ENCODE results near the gene GABRD.

Gene GABRD

GRCh38 chr1:2039251-2039650 is 20.1 kb downstream of the GABRD start:
- DNase-seq (ENCODE audit: low read depth in 2 of 2), result no peak

- no peak for DNase-seq (ENCODE audit: low read depth in 2 of 2)
Observed at GRCh38 chr1:2041305-2041704, 22.2 kb downstream of the GABRD start.

- no peak for DNase-seq (ENCODE audit: low read depth in 2 of 2)
Observed at GRCh38 chr1:2041887-2042286, 22.7 kb downstream of the GABRD start.

- no peak for DNase-seq (ENCODE audit: low read depth in 2 of 2)
Observed at GRCh38 chr1:2042830-2043773, 24.0 kb downstream of the GABRD start.

GRCh38 chr1:2043886-2044285 is 24.7 kb downstream of the GABRD start:
- DNase-seq (ENCODE audit: low read depth in 2 of 2), result no peak

- peak; percentile 64 to 65 for DNase-seq (ENCODE audit: low read depth in 2 of 2)
Observed at GRCh38 chr1:2044510-2045319, 25.6 kb downstream of the GABRD start.

GRCh38 chr1:2045468-2046173 is 26.5 kb downstream of the GABRD start:
- no peak for DNase-seq (ENCODE audit: low read depth in 2 of 2)

- DNase-seq (ENCODE audit: low read depth in 2 of 2), result no peak
Observed at GRCh38 chr1:2046174-2046917, 27.2 kb downstream of the GABRD start.

- DNase-seq (ENCODE audit: low read depth in 2 of 2), result no peak
Observed at GRCh38 chr1:2046953-2047748, 28.0 kb downstream of the GABRD start.

- DNase-seq (ENCODE audit: low read depth in 2 of 2), result no peak
Observed at GRCh38 chr1:2047749-2048729, 28.9 kb downstream of the GABRD start.

- no peak for DNase-seq (ENCODE audit: low read depth in 2 of 2)
Observed at GRCh38 chr1:2049225-2049717, 30.1 kb downstream of the GABRD start.

GRCh38 chr1:2049718-2050431 is 30.7 kb downstream of the GABRD start, which contains the start of gene PRKCZ:
Gene PRKCZ, plus strand, starts transcription at chr1:2050411. Its CDS starts 220 bp downstream, at chr1:2050631.
- DNase-seq (ENCODE audit: low read depth in 2 of 2), result peak; percentile 89 to 90

GRCh38 chr1:2050461-2050792 is 31.3 kb downstream of the GABRD start:
- no peak for DNase-seq (ENCODE audit: low read depth in 2 of 2)

GRCh38 chr1:2050793-2051682 is 31.9 kb downstream of the GABRD start:
- no peak for DNase-seq (ENCODE audit: low read depth in 2 of 2)

- DNase-seq (ENCODE audit: low read depth in 2 of 2), result no peak
Observed at GRCh38 chr1:2052054-2052679, 33.0 kb downstream of the GABRD start.

- DNase-seq (ENCODE audit: low read depth in 2 of 2), result no peak
Observed at GRCh38 chr1:2052756-2053155, 33.6 kb downstream of the GABRD start.

- no peak for DNase-seq (ENCODE audit: low read depth in 2 of 2)
Observed at GRCh38 chr1:2053217-2053616, 34.1 kb downstream of the GABRD start.
